Measurements from ENCODE around the gene OR10H1.
"Not testable (repeated sequence)": the region's sequence is repeated elsewhere in the genome, so short reads cannot be mapped to it uniquely, and the experiment has no call there.

OR10H1 gene

DNA sequence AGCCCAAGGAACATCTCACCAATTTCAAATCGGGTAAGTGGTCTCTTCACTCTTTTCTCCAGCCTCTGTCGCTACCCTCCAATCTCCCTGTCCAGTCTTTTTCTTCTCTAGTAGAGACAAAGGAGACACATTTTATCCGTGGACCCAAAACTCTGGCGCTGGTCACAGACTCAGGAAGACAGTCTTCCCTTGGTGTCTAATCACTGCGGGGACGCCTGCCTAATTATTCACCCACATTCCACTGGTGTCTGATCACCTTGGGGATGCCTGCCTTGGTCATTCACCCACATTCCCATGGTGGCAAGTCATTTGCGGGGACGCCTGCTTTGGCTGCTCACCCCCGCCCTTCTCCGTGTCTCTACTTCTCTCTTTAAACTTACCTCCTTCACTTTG is 13.8 kb upstream of the OR10H1 start:
- FAIRE-seq (no peak), DNase-seq (ENCODE audit: insufficient read length, low spot score) (no peak)

GRCh38 chr19:15828611-15829305 is 13.3 kb upstream of the OR10H1 start:
- not testable (repeated sequence) for DNase-seq (ENCODE audit: insufficient read length, low spot score); FAIRE-seq

- DNase-seq (ENCODE audit: insufficient read length, low spot score) (no peak), FAIRE-seq (no peak)
Measured at GRCh38 chr19:15828121-15828610, 12.7 kb upstream of the OR10H1 start.

GRCh38 chr19:15825753-15826152 is 10.3 kb upstream of the OR10H1 start:
- FAIRE-seq (no peak), DNase-seq (ENCODE audit: insufficient read length, low spot score) (no peak)

- FAIRE-seq (no peak), DNase-seq (ENCODE audit: insufficient read length, low spot score) (no peak)
Measured at GRCh38 chr19:15820646-15821045, 5.2 kb upstream of the OR10H1 start.

DNA sequence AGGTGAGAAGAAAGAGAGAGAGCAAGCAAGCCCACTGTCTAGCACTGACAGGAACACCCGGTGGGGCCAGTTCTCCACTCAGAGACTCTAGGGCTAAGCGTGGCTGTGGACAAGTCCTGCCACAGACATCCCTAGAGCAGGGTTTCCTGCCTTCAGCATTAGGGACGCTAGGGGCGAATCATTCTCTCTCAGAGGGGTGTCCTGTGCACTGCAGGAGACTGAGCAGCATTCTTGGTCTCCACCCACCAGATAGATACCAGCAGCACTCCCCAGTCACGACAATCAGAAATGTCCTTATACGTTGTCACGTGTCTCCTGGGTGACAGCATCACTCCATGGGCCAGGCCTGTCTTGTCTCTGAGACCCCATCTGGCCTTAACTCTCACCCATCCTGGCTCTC is 1.5 kb downstream of the OR10H1 start:
- no peak for FAIRE-seq

GRCh38 chr19:15812060-15812722 is 3.3 kb downstream of the OR10H1 start:
- DNase-seq (ENCODE audit: insufficient read length, low spot score) = no peak

More for the DNA sequence above, 1.5 kb downstream of the OR10H1 start:
- no peak for DNase-seq (ENCODE audit: insufficient read length, low spot score)

DNA sequence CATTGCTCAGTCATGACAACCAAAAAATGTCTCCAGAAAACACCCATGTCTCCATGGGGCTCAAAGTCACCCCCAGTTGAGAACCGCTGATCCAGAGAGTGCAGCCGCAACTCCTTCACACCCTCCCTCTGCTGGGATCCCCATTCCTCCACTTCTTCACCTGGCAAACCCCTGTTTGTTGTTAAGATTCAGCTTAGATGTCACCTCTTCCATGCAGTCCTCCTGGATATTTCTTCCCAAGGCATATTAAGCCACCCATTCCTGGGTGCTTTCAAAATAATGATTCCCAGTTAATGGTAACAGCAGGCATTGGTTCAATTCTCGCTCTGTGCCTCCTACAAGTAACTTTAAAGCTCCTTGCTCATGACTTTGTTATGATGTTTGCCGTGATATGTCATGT is 4.0 kb downstream of the OR10H1 start:
- DNase-seq (ENCODE audit: insufficient read length, low spot score) (no peak), FAIRE-seq (no peak)

More at GRCh38 chr19:15812060-15812722, 3.3 kb downstream of the OR10H1 start:
- no peak for FAIRE-seq

DNA sequence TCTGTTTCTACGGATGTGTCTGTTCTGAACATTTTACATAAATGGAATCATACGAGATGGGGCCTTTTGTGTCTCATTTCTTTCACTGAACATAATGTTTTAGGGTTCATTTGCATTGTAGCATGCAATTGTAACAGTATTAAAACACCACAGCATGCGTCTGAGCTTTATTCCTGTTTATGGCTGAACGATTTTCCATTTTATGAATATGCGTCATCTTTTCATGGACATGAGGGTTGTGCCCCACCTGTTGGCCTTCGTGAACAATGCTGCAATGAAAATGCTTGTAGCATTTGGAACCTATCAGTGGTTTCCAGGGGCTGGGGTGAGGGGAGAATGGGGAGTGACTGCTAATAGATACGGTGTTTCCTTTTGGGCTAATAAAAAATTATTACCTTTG is 5.1 kb downstream of the OR10H1 start:
- no peak for FAIRE-seq
- DNase-seq (ENCODE audit: insufficient read length, low spot score) = no peak

- FAIRE-seq; DNase-seq (ENCODE audit: insufficient read length, low spot score): not testable (repeated sequence)
Measured at GRCh38 chr19:15794279-15794678, 21.2 kb downstream of the OR10H1 start.

DNA sequence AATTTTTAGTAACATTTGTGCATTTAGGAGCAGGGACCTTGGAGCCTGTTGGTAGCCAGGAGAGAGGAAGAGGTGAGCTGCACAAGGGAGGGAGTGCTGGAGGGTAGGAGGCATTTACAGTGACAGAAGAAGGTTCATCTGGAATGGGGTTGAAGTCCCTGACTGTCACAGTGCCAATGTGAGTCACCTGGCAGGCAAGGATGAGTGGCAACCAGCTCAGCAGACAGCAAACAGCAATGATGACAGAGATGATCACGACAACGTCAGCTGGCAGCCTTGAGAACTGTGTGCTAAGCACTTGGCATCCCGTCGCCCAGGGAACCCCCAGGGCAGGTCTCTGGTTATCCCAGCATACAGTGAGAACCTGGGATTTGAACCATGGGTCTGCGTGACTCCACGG is 25.4 kb downstream of the OR10H1 start:
- DNase-seq (ENCODE audit: insufficient read length, low spot score) (no peak), FAIRE-seq (no peak)

GRCh38 chr19:15788594-15789270 is 26.7 kb downstream of the OR10H1 start:
- DNase-seq (ENCODE audit: insufficient read length, low spot score) (no peak), FAIRE-seq (no peak)

GRCh38 chr19:15787611-15788155 is 27.8 kb downstream of the OR10H1 start, which contains the start of gene OR10H5:
Gene OR10H5, plus strand, starts transcription at chr19:15787661. Its CDS starts 6,388 bp downstream, at chr19:15794049.
- no peak for DNase-seq (ENCODE audit: insufficient read length, low spot score)
- FAIRE-seq = no peak

- FAIRE-seq; DNase-seq (ENCODE audit: insufficient read length, low spot score): not testable (repeated sequence)
Measured at GRCh38 chr19:15782896-15783295, 32.6 kb downstream of the OR10H1 start.

DNA sequence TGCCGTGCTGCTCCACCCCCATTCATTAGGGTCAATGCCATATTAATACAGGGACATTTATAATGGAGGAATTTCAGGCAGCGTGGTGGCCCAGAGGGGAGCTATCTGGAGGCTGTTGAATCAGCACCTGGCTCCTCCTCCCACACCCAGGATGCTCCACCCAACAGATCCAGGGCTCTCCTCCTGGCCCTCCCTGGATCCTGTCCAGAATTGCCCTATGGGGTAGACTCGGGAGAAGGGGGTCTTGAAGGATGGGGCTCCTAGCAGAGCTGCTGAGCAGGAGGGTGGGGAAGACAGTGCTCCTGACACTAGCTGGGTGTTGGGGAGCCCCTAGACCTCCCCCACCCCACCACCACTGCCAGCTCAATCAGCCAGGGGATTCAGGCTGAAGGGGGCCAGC is 33.3 kb downstream of the OR10H1 start:
- FAIRE-seq = no peak
- no peak for DNase-seq (ENCODE audit: insufficient read length, low spot score)

DNA sequence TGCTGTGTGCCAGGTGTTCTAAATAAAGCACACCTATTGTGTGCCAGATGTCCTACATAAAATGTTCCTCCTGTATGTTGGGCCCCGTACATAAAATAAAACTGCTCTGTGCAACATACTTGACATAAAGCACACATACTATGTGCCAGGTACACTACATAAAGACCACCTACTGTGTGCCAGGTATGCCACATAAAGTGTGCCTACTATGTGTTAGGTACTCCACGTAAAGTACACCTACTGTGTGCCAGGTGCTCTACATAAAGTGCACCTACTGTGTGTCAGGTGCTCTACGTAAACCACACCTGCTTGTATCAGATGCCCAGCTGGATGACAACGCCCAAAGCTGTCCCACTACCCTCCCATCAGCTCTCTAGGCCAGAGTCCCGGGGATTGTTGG is 33.8 kb downstream of the OR10H1 start:
- FAIRE-seq (no peak), DNase-seq (ENCODE audit: insufficient read length, low spot score) (no peak)

DNA sequence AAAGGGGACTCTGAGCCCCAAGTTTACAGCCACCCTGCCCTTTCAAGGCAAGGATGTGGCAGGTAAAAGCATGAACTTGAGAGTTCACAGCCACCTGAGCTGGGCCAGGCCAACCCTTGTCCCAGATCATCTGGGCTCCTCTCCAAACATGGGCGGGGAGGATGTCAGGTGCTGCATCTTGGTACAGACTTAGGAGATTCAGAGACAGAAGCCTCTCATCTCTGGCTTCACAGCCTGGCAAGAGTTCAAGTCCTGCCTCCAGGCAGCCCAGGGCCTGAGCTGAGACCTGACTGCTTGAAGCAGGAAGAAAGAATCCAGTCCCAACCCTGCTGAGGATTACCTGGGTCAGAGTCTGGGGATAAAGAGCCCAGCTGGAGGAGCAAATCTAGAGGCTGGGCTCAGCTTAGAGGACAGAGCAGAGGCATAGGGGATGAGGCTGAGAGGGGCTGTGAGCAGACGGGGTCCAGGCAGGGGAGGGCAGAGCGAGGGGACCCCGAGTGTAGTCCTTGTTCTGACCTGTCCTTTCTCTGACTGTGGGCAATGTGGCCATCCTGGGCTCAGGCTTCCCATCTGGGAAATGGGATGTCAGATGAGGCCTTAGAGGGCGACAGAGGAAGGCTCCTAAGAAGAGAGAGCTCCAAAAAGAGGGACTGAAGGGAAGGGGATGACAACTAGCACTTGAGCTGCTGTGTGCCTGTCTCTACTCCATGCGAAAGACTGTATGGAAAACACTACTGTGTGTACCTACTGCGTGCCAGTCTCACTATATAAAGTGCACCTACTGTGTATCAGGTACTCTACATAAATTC is 34.6 kb downstream of the OR10H1 start:
- DNase-seq (ENCODE audit: insufficient read length, low spot score) (no peak), FAIRE-seq (peak; percentile 11)

- DNase-seq (ENCODE audit: insufficient read length, low spot score) (no peak), FAIRE-seq (no peak)
Measured at GRCh38 chr19:15779756-15780476, 35.5 kb downstream of the OR10H1 start.
